B cell (primary cell): ENCODE data around the gene SPSB3. TPM values are rescaled to one million over a fixed set of nuclear protein-coding genes. Genes with fewer than 3 reads are reported as not detected.

Source experiments
- ATAC-seq: fragments of 200-7000 bp; cut with Tn5 transposase; one replicate; pipeline ENCODE4 v1.10.0; 2021; ENCODE audit warnings: low read depth, mild to moderate bottlenecking, moderate number of reproducible peaks, moderate library complexity
- CTCF ChIA-PET: fragments of 350-600 bp; sonication (Branson Sonifier 250); formaldehyde crosslinking; loops from one replicate; lab custom pipeline; 2021; ENCODE audit warnings: antibody characterized with exemption, inconsistent platforms; lab: Charles Lee
- POLR2A ChIA-PET: fragments of 350-600 bp; sonication (Branson Sonifier 250); formaldehyde crosslinking; loops from one replicate; lab custom pipeline; 2021; ENCODE audit warnings: antibody characterized with exemption; lab: Charles Lee
- DNase-seq: peaks from one replicate; pipeline ENCODE4 v3.0.0; 2013
- H2AFZ ChIP-seq: 2 replicates; pipeline ENCODE4 v1.6.1; 2012; ENCODE audit warnings: mild to moderate bottlenecking, low read depth, low read length; ENCODE audit not compliant: insufficient read depth, poor library complexity, severe bottlenecking
- H3K27ac ChIP-seq, 2 donors: 1 replicate in 1 of 2; 2 replicates in 1 of 2; pipeline ENCODE4 v1.5.1; 2012 to 2013; ENCODE audit warnings: low read length in 2 of 2, mild to moderate bottlenecking in 2 of 2, moderate library complexity in 1 of 2
- H3K27me3 ChIP-seq, 4 experiments: fragments of 200-600 bp in 1 of 4; sonication (generic) in 1 of 4; replicated peaks in 1 of 4; 1 replicate in 2 of 4; 2 replicates in 2 of 4; pipeline versions ENCODE4 v1.6.1 to v1.7.0; 2013 to 2016; ENCODE audit warnings: low read length in 3 of 4, mild to moderate bottlenecking in 2 of 4, mixed read lengths in 1 of 4, moderate library complexity in 1 of 4; ENCODE audit not compliant: insufficient read depth in 4 of 4, control insufficient read depth in 3 of 4; ENCODE audit errors: control extremely low read depth in 1 of 4
- H3K36me3 ChIP-seq, 2 experiments: replicated peaks in 1 of 2; 1 replicate in 1 of 2; 2 replicates in 1 of 2; pipeline versions ENCODE4 v1.6.1 to v1.7.1; 2013; ENCODE audit warnings: low read length in 1 of 2; ENCODE audit not compliant: insufficient read depth in 2 of 2, control insufficient read depth in 1 of 2; ENCODE audit errors: control extremely low read depth in 1 of 2, extremely low read depth in 1 of 2
- H3K4me1 ChIP-seq, 2 donors: fragments of 200-600 bp in 1 of 2; sonication (generic) in 1 of 2; 1 replicate in 1 of 2; 2 replicates in 1 of 2; pipeline versions ENCODE4 v1.5.1 to v1.6.1; 2013 to 2017; ENCODE audit warnings: low read length in 2 of 2; ENCODE audit not compliant: control insufficient read depth in 2 of 2, insufficient read depth in 2 of 2
- H3K4me2 ChIP-seq: replicated peaks from 2 replicates; pipeline ENCODE3; 2012; ENCODE audit warnings: mild to moderate bottlenecking, low read depth, low read length; ENCODE audit not compliant: poor library complexity, severe bottlenecking
- H3K4me3 ChIP-seq, 5 experiments: fragments of 200-600 bp in 1 of 5; sonication (generic) in 1 of 5; 1 replicate in 3 of 5; 2 replicates in 2 of 5; pipeline versions ENCODE4 v1.5.1 to v1.7.0; 2011 to 2016; ENCODE audit warnings: low read length in 4 of 5, mild to moderate bottlenecking in 4 of 5, low read depth in 2 of 5, control low read depth in 1 of 5, moderate library complexity in 1 of 5; ENCODE audit not compliant: insufficient read depth in 1 of 5; ENCODE audit errors: control extremely low read depth in 1 of 5, extremely low read depth in 1 of 5
- H3K79me2 ChIP-seq: fragments of 200-600 bp; sonication (generic); one replicate; pipeline ENCODE4 v1.6.0; 2016; ENCODE audit warnings: low read length; ENCODE audit not compliant: control insufficient read depth, insufficient read depth
- H3K9ac ChIP-seq: fragments of 200-600 bp; sonication (generic); 2 replicates; pipeline ENCODE4 v1.6.1; 2017; ENCODE audit warnings: mild to moderate bottlenecking, low read length, moderate library complexity
- H3K9me3 ChIP-seq, 3 donors: one replicate each; pipeline versions ENCODE4 v1.6.1 to v1.7.1; 2013; ENCODE audit warnings: low read length in 2 of 3; ENCODE audit not compliant: control insufficient read depth in 2 of 3, insufficient read depth in 1 of 3; ENCODE audit errors: control extremely low read depth in 1 of 3
- H4K20me1 ChIP-seq: 2 replicates; pipeline ENCODE4 v1.6.0; 2012; ENCODE audit warnings: mild to moderate bottlenecking, low read length; ENCODE audit not compliant: insufficient read depth, control insufficient read depth, poor library complexity, severe bottlenecking
- H3K27ac Mint-ChIP-seq: one replicate; pipeline ENCODE4 v1.8.0; 2021; ENCODE audit warnings: mixed read lengths
- H3K27me3 Mint-ChIP-seq: one replicate; pipeline ENCODE4 v1.8.0; 2021; ENCODE audit warnings: mixed read lengths
- H3K4me1 Mint-ChIP-seq: one replicate; pipeline ENCODE4 v1.8.0; 2021; ENCODE audit warnings: mixed read lengths
- H3K4me3 Mint-ChIP-seq: one replicate; pipeline ENCODE4 v1.8.0; 2021; ENCODE audit warnings: mixed read lengths
- H3K9me3 Mint-ChIP-seq: one replicate; pipeline ENCODE4 v1.8.0; 2022; ENCODE audit warnings: mixed read lengths; ENCODE audit not compliant: insufficient read depth
- EZH2 ChIP-seq: IDR thresholded peaks from 2 replicates; pipeline ENCODE4 v1.6.1; 2012; ENCODE audit warnings: borderline replicate concordance, low read depth, mild to moderate bottlenecking, moderate library complexity, low read length; ENCODE audit not compliant: insufficient read depth, poor library complexity, severe bottlenecking
- WGBS: methylation state at CpG from one replicate; pipeline ENCODE4 v1.1.5; 2013; ENCODE audit warnings: missing lambda C conversion rate; ENCODE audit not compliant: insufficient coverage; 5-methylcytosine and 5-hydroxymethylcytosine counted together
- intact Hi-C: fragments of 100-400 bp; cut with micrococcal nuclease; formaldehyde crosslinking; loops from one replicate; pipeline ENCODE4 v1.10.0; 2022
- polyA plus RNA-seq: library from polyadenylated mRNA; depleted of rRNA; stranded (reverse); fragments of >200 nt; gene quantifications from 2 replicates; pipeline ENCODE4 v1.2.3, GENCODE V29; 2012
- total RNA-seq, 2 donors: library from RNA; stranded (reverse); fragments of 120-200 nt in 1 of 2; gene quantifications; 1 replicate in 1 of 2; 2 replicates in 1 of 2; pipeline versions ENCODE4 v1.2.3 to v1.2.4, GENCODE V29; 2013 to 2022
- TF ChIP-seq, protein P1 (sequence below): fragments of 200-600 bp; IDR thresholded peaks from one replicate; pipeline ENCODE4 v1.8.0; 2022; ENCODE audit warnings: antibody characterized with exemption, mild to moderate bottlenecking

Gene SPSB3
- total and polyA plus RNA-seq, 2 donors (not counting 1 experiment from before 2014, with no cell fraction given), result 91.2 to 264 TPM

DNA sequence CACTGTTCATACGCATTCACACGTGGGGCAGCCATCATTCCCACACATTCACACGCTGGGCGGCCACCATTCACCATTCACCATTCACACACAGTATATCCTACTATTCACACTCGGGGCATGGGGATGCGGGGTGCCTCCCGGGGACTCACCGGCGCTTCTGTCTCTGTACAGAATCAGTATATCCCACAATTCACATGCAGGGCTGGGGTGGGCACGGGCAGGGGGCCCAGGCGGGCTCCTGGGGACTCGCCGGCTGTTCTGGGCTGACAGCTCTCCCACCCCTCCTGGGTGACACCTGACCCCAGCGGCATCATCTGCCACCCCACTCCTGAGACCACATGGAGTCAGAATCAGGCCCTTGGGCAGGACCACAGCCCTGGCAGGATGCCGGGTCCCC is 20.6 kb downstream of the SPSB3 start:
- H3K27ac ChIP-seq, result no peak overlapping the region
- no peaks in the 10 kb centered on the region for H3K4me1 ChIP-seq
- no peak overlapping the region for H3K4me2 ChIP-seq
- no peak overlapping the region for H3K4me3 ChIP-seq
- CTCF ChIA-PET, result no interaction called here
- peaks cover 4% of the 10 kb centered on the region for H4K20me1 ChIP-seq
- intact Hi-C loops, result no loop called here
- H2AFZ ChIP-seq, result no peak overlapping the region
- no peaks in the 10 kb centered on the region for H3K79me2 ChIP-seq
- POLR2A ChIA-PET, result no interaction called here
- Mint-ChIP-seq H3K4me1 (no peaks in the 10 kb centered on the region), H3K4me3 (no peak overlapping the region), H3K27me3 (no peaks in the 10 kb centered on the region), H3K27ac (no peak overlapping the region), H3K9me3 (no peaks in the 10 kb centered on the region)
- DNase-seq (no peak), ATAC-seq (no peak)
- no peak overlapping the region for H3K9ac ChIP-seq
- peaks cover 0 to 4% (median 0%) of the 10 kb centered on the region in 3 donors for H3K9me3 ChIP-seq
- TF ChIP-seq, protein P1, sequence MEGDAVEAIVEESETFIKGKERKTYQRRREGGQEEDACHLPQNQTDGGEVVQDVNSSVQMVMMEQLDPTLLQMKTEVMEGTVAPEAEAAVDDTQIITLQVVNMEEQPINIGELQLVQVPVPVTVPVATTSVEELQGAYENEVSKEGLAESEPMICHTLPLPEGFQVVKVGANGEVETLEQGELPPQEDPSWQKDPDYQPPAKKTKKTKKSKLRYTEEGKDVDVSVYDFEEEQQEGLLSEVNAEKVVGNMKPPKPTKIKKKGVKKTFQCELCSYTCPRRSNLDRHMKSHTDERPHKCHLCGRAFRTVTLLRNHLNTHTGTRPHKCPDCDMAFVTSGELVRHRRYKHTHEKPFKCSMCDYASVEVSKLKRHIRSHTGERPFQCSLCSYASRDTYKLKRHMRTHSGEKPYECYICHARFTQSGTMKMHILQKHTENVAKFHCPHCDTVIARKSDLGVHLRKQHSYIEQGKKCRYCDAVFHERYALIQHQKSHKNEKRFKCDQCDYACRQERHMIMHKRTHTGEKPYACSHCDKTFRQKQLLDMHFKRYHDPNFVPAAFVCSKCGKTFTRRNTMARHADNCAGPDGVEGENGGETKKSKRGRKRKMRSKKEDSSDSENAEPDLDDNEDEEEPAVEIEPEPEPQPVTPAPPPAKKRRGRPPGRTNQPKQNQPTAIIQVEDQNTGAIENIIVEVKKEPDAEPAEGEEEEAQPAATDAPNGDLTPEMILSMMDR, result no peak
- 97% methylated on average over 13 of the region's 15 CpGs for WGBS
- H3K27me3 ChIP-seq, result no peaks in the 10 kb centered on the region
- peaks cover 0 to 71% of the 10 kb centered on the region in 2 experiments for H3K36me3 ChIP-seq

DNA sequence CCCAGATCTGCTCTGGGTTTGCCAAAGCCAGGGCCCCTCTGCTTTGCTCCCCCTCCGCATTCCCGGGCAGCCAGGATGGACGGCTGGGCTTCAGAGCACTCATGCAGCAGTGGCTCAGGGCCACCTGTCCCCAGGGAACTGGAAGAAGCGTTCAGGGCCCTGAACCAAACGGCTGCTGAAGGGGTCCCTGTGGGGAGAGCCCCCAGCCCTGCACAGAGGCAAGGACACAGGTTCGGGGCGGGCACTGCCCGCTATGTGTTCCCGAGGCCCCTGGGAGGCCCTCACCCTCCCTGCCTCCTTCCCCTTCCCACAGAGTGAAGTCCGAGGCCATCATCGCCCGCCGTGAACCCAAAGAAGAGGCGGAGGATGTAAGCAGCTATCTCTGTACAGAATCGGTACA is 21.5 kb downstream of the SPSB3 start:
- POLR2A ChIA-PET, result interaction anchor here (0.6 to 0.8 kb wide), 2 partner anchors 9 to 49 kb away, joined by 3 to 9 read pairs; no protein-coding TSS in a partner anchor
- Mint-ChIP-seq H3K4me3 (no peak overlapping the region), H3K27me3 (no peaks in the 10 kb centered on the region), H3K27ac (no peak overlapping the region), H3K4me1 (no peaks in the 10 kb centered on the region), H3K9me3 (no peaks in the 10 kb centered on the region)
- peaks cover 0 to 4% (median 0%) of the 10 kb centered on the region in 3 donors for H3K9me3 ChIP-seq
- intact Hi-C loops, result no loop called here
- H3K4me2 ChIP-seq, result no peak overlapping the region
- no peak overlapping the region for H2AFZ ChIP-seq
- DNase-seq (no peak), ATAC-seq (no peak)
- CTCF ChIA-PET, result no interaction called here
- no peaks in the 10 kb centered on the region for H3K27me3 ChIP-seq
- H3K79me2 ChIP-seq, result no peaks in the 10 kb centered on the region
- WGBS, result 99% methylated on average over 15 of the region's 15 CpGs
- peaks cover 0 to 65% of the 10 kb centered on the region in 2 experiments for H3K36me3 ChIP-seq
- no peaks in the 10 kb centered on the region for H3K4me1 ChIP-seq
- no peak overlapping the region for H3K9ac ChIP-seq
- peaks cover 7% of the 10 kb centered on the region for H4K20me1 ChIP-seq
- H3K27ac ChIP-seq, result no peak overlapping the region
- H3K4me3 ChIP-seq, result no peak overlapping the region
- no peak for TF ChIP-seq EZH2
- TF ChIP-seq, protein P1, result no peak
